GM23338 (cell line): ENCODE results near the gene MTCL1. TPM values are rescaled to one million over a fixed set of nuclear protein-coding genes. Genes with fewer than 3 reads are reported as not detected.

Experiments
- ATAC-seq: fragments of 200-7000 bp; cut with Tn5 transposase; 3 replicates; pipeline ENCODE4 v1.9.1; 2020
- DNase-seq: peaks from one replicate; pipeline ENCODE4 v3.0.0-alpha.2; 2015; ENCODE audit warnings: low spot score
- H2AFZ ChIP-seq: fragments of 200-600 bp; sonication (generic); 2 replicates; pipeline ENCODE4 v1.8.0; 2016; ENCODE audit warnings: antibody characterized with exemption, mild to moderate bottlenecking, moderate library complexity
- H3F3A ChIP-seq: fragments of 200-600 bp; sonication (generic); replicated peaks from 2 replicates; pipeline ENCODE4 v1.8.0; 2017; ENCODE audit warnings: antibody characterized with exemption, mixed run types, low read depth
- H3K27ac ChIP-seq: fragments of 200-600 bp; sonication (generic); 2 replicates; pipeline ENCODE4 v1.6.1; 2016; ENCODE audit warnings: low read depth
- H3K27me3 ChIP-seq: fragments of 200-600 bp; sonication (generic); 2 replicates; pipeline ENCODE4 v1.8.0; 2016; ENCODE audit warnings: mild to moderate bottlenecking, mixed run types, moderate library complexity; ENCODE audit not compliant: insufficient read depth
- H3K36me3 ChIP-seq: fragments of 200-600 bp; sonication (generic); 2 replicates; pipeline ENCODE4 v1.8.0; 2016; ENCODE audit warnings: mild to moderate bottlenecking; ENCODE audit not compliant: insufficient read depth
- H3K4me1 ChIP-seq: fragments of 200-600 bp; sonication (generic); 2 replicates; pipeline ENCODE4 v1.8.0; 2016; ENCODE audit warnings: mild to moderate bottlenecking, moderate library complexity; ENCODE audit not compliant: insufficient read depth
- H3K4me2 ChIP-seq: fragments of 200-600 bp; sonication (generic); 2 replicates; pipeline ENCODE4 v1.7.1; 2017; ENCODE audit warnings: mixed run types
- H3K4me3 ChIP-seq: fragments of 200-600 bp; sonication (generic); 2 replicates; pipeline ENCODE4 v1.6.1; 2016; ENCODE audit warnings: mixed run types
- H3K79me2 ChIP-seq: fragments of 200-600 bp; sonication (generic); replicated peaks from 2 replicates; pipeline ENCODE4 v1.8.0; 2017; ENCODE audit warnings: mild to moderate bottlenecking; ENCODE audit not compliant: insufficient read depth
- H3K9me2 ChIP-seq: fragments of 200-600 bp; sonication (generic); 2 replicates; pipeline ENCODE4 v1.8.0; 2017; ENCODE audit not compliant: insufficient read depth
- H4K20me1 ChIP-seq: fragments of 200-600 bp; sonication (generic); replicated peaks from 2 replicates; pipeline ENCODE4 v1.8.0; 2017; ENCODE audit warnings: mild to moderate bottlenecking; ENCODE audit not compliant: insufficient read depth
- H3K27ac Mint-ChIP-seq: 2 replicates; pipeline ENCODE4 v1.8.0; 2020; ENCODE audit warnings: inconsistent platforms, mild to moderate bottlenecking, moderate library complexity, mixed read lengths
- H3K27me3 Mint-ChIP-seq: 3 replicates; pipeline ENCODE4 v1.8.0; 2022; ENCODE audit warnings: low read depth, mild to moderate bottlenecking, moderate library complexity, mixed read lengths, inconsistent platforms; ENCODE audit not compliant: insufficient read depth, poor library complexity
- H3K36me3 Mint-ChIP-seq: 3 replicates; pipeline ENCODE4 v1.8.0; 2021; ENCODE audit warnings: low read depth, mild to moderate bottlenecking, inconsistent platforms, moderate library complexity, mixed read lengths
- H3K4me1 Mint-ChIP-seq: 3 replicates; pipeline ENCODE4 v1.8.0; 2020; ENCODE audit warnings: mild to moderate bottlenecking, inconsistent platforms, mixed read lengths
- H3K4me3 Mint-ChIP-seq: 3 replicates; pipeline ENCODE4 v1.8.0; 2021; ENCODE audit warnings: moderate library complexity, mild to moderate bottlenecking, inconsistent platforms, mixed read lengths
- H3K9me3 Mint-ChIP-seq: 3 replicates; pipeline ENCODE4 v1.8.0; 2020; ENCODE audit warnings: moderate library complexity, mild to moderate bottlenecking, inconsistent platforms, mixed read lengths
- CREB1 ChIP-seq: fragments of 250-450 bp; sonication (Bioruptor Pico); IDR thresholded peaks from 2 replicates; pipeline ENCODE4 v1.5.0; 2020; ENCODE audit warnings: low read depth, mild to moderate bottlenecking, moderate library complexity
- EZH2 ChIP-seq: fragments of 200-600 bp; sonication (generic); IDR thresholded peaks from one replicate; pipeline ENCODE4 v1.8.0; 2017; ENCODE audit warnings: antibody characterized with exemption, mild to moderate bottlenecking, low read depth; ENCODE audit not compliant: unreplicated experiment
- STAT1 ChIP-seq: IDR thresholded peaks from one replicate; pipeline ENCODE4 v1.6.1; 2016; ENCODE audit warnings: antibody characterized with exemption; ENCODE audit not compliant: unreplicated experiment
- polyA plus RNA-seq: library from polyadenylated mRNA; unstranded; fragments of >200 nt; fragmentation: Nextera tagmentation; extraction: Ambion mirVana; gene quantifications from 2 replicates; pipeline ENCODE4 v1.2.1, GENCODE V29; 2016
- total RNA-seq: library from RNA; depleted of rRNA; stranded (reverse); fragments of >200 nt; shearing (Covaris generic); gene quantifications from 2 replicates; pipeline ENCODE4 v1.2.3, GENCODE V29; 2014
- TF ChIP-seq, protein P1 (sequence below), 2 experiments: fragments of 200-600 bp in 1 of 2; sonication (generic) in 1 of 2; conservative IDR thresholded peaks; 2 replicates each; pipeline versions ENCODE4 v1.5.1 to v1.6.1; 2016 to 2017; ENCODE audit warnings: antibody characterized with exemption in 2 of 2, low read depth in 2 of 2, mild to moderate bottlenecking in 2 of 2, moderate library complexity in 1 of 2
- TF ChIP-seq, protein P2 (sequence below): IDR thresholded peaks from 2 replicates; pipeline ENCODE4 v1.6.1; 2016; ENCODE audit warnings: antibody characterized with exemption

Gene MTCL1
- total and polyA plus RNA-seq, 2 experiments from 2014 or later = 14.4 to 45.0 TPM

DNA sequence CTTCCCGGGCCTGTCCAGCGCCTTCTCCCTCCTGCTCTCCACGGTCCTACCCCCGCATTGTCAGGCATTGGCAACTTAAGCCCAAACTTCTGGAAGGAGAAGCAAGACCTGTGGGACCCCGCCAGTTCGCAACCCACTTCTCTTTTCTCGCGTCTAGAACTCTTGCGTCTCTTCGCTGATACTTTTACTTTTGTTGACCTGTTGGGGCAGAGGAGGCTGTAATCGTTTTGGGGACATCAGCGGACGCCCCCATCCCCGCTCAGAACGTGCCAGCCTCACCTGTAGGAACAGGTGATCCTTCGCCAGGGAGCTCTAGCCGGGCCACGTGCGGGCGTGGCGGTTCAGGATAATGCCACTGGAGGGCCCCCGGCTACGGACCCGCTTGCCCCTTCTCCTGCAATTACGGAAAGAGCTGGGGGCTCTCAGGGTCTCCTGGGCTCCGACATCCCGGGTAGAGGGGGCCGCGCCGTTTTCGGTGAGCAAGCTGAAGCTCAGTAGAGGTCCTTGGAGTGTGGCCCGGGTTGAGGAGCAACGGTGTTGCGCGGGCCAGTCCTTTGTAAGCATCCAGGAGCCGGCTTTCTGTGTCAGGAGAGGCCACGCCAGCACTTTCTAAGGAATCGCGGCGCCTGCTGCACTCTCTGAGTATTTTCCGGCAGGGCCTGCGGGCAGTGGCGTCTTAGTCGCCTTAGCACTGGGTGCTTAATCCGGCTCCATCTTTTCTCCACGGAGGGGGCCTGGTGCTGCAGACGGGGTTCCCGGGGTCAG, 1.6 kb downstream of the MTCL1 start:
- Mint-ChIP-seq H3K9me3 (peaks cover 6% of the 10 kb centered on the region), H3K27me3 (peaks cover 17% of the 10 kb centered on the region), H3K4me3 (peak overlapping the region; percentile 89), H3K4me1 (peaks cover 42% of the 10 kb centered on the region), H3K27ac (peak overlapping the region; percentile 39; the same call in 1 of the 2 replicates), H3K36me3 (peaks cover 30% of the 10 kb centered on the region)
- Histone ChIP-seq H3K4me1 (peaks cover 36% of the 10 kb centered on the region), H3K9me2 (no peaks in the 10 kb centered on the region), H3K79me2 (peaks cover 42% of the 10 kb centered on the region), H3K36me3 (no peaks in the 10 kb centered on the region), H3K4me3 (peak overlapping the region; percentile 83), H3K27me3 (peaks cover 35% of the 10 kb centered on the region), H4K20me1 (no peaks in the 10 kb centered on the region), H3K4me2 (peak overlapping the region; percentile 99), H2AFZ (peak overlapping the region; percentile 86), H3F3A (peaks cover 15% of the 10 kb centered on the region), H3K27ac (no peak overlapping the region)
- TF ChIP-seq EZH2 = no peak
- TF ChIP-seq, protein P1, sequence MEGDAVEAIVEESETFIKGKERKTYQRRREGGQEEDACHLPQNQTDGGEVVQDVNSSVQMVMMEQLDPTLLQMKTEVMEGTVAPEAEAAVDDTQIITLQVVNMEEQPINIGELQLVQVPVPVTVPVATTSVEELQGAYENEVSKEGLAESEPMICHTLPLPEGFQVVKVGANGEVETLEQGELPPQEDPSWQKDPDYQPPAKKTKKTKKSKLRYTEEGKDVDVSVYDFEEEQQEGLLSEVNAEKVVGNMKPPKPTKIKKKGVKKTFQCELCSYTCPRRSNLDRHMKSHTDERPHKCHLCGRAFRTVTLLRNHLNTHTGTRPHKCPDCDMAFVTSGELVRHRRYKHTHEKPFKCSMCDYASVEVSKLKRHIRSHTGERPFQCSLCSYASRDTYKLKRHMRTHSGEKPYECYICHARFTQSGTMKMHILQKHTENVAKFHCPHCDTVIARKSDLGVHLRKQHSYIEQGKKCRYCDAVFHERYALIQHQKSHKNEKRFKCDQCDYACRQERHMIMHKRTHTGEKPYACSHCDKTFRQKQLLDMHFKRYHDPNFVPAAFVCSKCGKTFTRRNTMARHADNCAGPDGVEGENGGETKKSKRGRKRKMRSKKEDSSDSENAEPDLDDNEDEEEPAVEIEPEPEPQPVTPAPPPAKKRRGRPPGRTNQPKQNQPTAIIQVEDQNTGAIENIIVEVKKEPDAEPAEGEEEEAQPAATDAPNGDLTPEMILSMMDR (conservative IDR thresholded peaks at IDR 0.05; ENCODE audit: low read depth in 2 of 2) = peak; percentile 37 to 41
- peak; percentile 82 for DNase-seq
- ATAC-seq = peak; percentile 39

DNA sequence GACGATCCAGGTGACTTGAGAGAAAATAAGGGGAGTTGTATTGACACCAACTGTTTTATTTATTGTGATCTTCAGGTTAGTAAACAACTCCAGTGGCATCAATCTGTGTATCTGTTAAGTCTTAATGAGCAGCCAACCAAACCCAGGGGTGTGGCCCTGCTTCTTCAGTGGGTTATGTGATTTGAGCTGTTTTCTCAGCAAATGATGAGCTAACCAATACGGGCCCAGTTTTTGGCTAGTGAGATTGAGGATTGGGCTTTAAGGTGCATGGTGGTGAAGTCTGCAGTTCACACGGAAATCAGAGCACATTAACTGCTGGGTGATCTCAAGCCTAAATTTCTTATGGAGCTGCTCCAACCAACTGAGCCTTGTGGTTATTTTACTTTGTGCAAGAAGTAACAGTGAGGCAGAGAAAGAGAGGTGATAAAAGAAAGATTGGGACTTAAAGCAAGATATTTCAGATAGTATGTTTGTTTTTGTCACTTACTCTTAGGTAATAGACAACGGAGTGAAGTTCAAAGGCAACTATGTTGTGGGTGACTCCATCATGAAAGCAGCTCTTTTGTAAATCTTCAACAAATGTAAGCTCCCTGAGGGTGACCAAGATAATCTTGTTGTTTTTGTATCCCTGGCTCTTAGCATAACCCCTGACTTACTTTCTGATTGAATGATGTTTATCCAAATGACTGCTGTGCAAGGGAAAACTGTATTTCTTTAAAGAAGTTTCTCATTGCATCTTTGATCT, 2.4 kb downstream of the MTCL1 start:
- Histone ChIP-seq H3K36me3 (no peaks in the 10 kb centered on the region), H2AFZ (no peak overlapping the region), H3K27ac (no peak overlapping the region), H3K4me3 (peak overlapping the region; percentile 83), H4K20me1 (no peaks in the 10 kb centered on the region), H3K79me2 (peaks cover 49% of the 10 kb centered on the region), H3F3A (peaks cover 15% of the 10 kb centered on the region), H3K4me2 (peak overlapping the region; percentile 99), H3K9me2 (no peaks in the 10 kb centered on the region), H3K4me1 (peaks cover 40% of the 10 kb centered on the region), H3K27me3 (peaks cover 32% of the 10 kb centered on the region)
- Mint-ChIP-seq H3K36me3 (peaks cover 36% of the 10 kb centered on the region), H3K27me3 (peaks cover 17% of the 10 kb centered on the region), H3K27ac (no peak overlapping the region), H3K4me3 (peak overlapping the region; percentile 89), H3K9me3 (peaks cover 6% of the 10 kb centered on the region), H3K4me1 (peaks cover 50% of the 10 kb centered on the region)
- TF ChIP-seq, protein P1 (conservative IDR thresholded peaks at IDR 0.05; ENCODE audit: low read depth in 2 of 2) = no peak
- TF ChIP-seq CREB1 = no peak
- TF ChIP-seq, protein P2, sequence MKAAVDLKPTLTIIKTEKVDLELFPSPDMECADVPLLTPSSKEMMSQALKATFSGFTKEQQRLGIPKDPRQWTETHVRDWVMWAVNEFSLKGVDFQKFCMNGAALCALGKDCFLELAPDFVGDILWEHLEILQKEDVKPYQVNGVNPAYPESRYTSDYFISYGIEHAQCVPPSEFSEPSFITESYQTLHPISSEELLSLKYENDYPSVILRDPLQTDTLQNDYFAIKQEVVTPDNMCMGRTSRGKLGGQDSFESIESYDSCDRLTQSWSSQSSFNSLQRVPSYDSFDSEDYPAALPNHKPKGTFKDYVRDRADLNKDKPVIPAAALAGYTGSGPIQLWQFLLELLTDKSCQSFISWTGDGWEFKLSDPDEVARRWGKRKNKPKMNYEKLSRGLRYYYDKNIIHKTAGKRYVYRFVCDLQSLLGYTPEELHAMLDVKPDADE = no peak
- no peak for TF ChIP-seq STAT1
- ATAC-seq = no peak
- peak; percentile 42 for DNase-seq
